Uterus (tissue), 2 donors: ENCODE results near the gene FAM234A.
"Not testable (repeated sequence)": the region's sequence is repeated elsewhere in the genome, so short reads cannot be mapped to it uniquely, and the experiment has no call there.

Experiments
- POLR2A ChIP-seq, 2 donors: fragments of 450-650 bp; IDR thresholded peaks; one replicate each; pipeline ENCODE4 v1.6.1; 2016; ENCODE audit warnings: antibody characterized with exemption in 2 of 2, mild to moderate bottlenecking in 1 of 2, moderate library complexity in 1 of 2
- TF ChIP-seq, protein P1 (sequence below), 4 experiments: fragments of 200-600 bp in 2 of 4; fragments of 450-650 bp in 2 of 4; sonication (generic) in 2 of 4; IDR thresholded peaks; one replicate each; pipeline ENCODE4 v1.5.1; 2016 to 2019; ENCODE audit warnings: antibody characterized with exemption in 4 of 4, mild to moderate bottlenecking in 2 of 4, moderate library complexity in 1 of 4

- TF ChIP-seq, protein P1, sequence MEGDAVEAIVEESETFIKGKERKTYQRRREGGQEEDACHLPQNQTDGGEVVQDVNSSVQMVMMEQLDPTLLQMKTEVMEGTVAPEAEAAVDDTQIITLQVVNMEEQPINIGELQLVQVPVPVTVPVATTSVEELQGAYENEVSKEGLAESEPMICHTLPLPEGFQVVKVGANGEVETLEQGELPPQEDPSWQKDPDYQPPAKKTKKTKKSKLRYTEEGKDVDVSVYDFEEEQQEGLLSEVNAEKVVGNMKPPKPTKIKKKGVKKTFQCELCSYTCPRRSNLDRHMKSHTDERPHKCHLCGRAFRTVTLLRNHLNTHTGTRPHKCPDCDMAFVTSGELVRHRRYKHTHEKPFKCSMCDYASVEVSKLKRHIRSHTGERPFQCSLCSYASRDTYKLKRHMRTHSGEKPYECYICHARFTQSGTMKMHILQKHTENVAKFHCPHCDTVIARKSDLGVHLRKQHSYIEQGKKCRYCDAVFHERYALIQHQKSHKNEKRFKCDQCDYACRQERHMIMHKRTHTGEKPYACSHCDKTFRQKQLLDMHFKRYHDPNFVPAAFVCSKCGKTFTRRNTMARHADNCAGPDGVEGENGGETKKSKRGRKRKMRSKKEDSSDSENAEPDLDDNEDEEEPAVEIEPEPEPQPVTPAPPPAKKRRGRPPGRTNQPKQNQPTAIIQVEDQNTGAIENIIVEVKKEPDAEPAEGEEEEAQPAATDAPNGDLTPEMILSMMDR (IDR thresholded peaks at IDR 0.05), result not testable (repeated sequence)
- not testable (repeated sequence) for TF ChIP-seq POLR2A (IDR thresholded peaks at IDR 0.05)
Observed at GRCh38 chr16:209359-209758, 25.3 kb upstream of the FAM234A start.
